GM18858 (cell line): ENCODE results near the gene ADORA1.

Experiments
- ATAC-seq: cut with Tn5 transposase; IDR thresholded peaks from one replicate; pipeline ENCODE4 v1.9.1; 2021; ENCODE audit not compliant: unreplicated experiment

Gene ADORA1

DNA sequence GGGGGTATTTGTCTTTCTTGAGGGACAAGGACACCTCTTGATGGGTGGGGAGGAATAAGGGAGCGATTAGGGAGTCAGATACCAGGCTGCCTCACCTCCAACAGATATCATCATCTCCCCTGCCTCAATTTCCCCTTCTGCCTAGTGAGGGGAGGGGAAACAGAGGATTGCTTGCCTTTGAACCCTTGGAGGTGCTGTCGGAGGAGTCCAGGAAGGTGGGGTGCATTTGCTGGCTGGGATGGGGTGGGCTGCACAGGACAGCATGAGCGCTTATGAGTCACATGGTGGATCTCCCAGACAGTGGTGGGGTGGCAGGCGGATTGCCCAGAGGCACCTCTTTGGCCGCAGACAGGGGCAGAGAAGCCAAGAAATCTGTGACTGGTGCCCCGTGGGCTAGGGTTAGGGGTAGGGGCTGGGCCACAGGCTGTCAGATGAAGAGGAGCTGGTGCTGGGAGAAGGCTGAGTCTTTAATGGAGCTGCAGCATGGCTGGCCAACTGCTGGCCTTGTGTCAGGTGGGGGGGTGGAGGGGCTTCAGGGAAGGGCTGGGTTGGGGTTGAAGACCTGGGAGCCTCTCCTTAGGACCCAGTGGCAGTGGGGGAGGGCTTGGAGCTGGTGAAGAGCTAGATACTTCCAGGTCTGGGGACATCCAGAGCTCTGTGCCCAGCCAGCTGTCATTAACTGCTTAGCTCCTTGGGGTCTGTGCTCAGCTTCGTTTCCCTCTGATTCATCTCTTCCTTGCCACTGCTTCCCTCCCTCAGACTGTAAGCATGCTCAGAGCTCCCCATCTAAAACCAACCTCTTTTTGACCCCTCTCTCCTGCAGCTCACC is 7.0 kb upstream of the ADORA1 start:
- ATAC-seq = no peak

DNA sequence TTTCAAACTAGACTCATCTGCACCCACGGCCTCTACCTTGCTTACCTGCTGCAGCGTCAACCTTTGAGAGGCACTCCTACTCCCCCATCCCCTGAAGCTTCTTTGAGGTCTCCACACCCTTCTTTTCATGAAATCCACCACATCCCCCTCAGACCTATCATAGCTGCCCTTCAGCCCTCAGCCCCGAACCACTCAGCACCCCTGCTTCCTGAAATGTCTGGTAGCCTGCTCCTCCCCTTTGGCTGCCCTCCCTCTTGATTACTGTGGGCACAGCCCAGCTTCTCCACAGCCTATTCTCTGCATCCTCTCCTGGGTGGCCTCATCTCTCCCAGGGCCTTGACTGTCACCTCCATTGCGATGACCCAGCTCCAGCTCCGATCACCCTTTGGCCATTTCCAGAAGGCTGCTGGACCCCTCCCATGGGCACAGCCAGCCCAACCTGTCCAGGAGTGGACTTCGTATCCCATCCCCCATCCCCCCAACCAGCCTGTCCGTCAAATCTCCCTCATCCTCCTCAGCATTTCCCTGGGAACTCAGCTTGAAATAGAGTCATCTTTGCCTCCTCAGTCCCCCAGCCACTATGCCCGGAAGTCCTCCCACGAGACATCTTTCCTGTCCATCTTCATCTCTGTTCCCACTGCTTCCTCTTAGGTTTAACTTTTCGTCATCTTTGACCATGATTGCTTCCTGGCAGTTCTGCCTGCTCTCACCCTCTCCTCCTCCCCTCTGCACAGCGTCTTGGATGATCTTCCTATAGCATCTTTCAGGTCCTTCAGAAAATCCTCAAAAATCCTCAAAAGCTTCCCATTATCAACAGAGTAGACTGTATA is 6.1 kb upstream of the ADORA1 start:
- no peak for ATAC-seq

DNA sequence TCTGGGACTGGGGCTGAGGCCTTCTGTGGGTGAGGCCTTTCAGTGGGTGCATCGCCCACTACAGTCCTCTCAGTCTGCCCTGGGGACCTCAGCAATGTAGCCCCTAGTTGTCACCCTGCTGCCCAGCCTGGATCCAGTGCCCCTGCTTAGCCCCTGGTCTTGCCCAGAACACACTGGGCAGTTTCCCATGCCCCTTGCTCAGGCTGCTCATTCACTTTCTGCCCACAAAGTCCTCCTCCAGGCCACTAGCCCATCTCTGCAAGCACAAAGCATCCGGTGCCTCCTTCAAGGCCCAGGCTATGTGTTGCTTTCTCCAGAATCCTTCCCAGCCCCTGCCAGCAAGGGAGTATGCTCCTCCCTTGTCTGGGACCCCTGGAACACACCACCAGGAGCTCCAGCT is 5.4 kb upstream of the ADORA1 start:
- ATAC-seq = no peak

DNA sequence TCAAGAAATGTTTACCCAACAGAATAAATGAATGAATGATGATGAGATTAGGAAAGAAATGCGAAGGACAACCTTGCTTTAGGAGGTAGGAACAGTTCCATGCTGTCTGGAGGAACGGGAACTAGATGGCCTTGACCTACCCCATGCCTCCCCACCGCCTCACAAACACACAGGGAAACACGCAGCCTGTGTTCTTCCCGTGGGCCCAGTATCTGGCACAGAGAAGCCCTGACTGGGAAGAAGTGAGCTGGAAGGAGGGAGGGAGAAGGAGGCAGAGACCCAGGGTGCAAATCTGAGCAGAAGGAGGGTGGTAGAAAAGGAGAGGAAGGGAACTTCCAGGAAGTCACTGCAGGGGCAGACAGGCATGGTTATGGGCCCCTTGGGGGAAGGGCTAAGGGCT is 3.5 kb upstream of the ADORA1 start:
- no peak for ATAC-seq

DNA sequence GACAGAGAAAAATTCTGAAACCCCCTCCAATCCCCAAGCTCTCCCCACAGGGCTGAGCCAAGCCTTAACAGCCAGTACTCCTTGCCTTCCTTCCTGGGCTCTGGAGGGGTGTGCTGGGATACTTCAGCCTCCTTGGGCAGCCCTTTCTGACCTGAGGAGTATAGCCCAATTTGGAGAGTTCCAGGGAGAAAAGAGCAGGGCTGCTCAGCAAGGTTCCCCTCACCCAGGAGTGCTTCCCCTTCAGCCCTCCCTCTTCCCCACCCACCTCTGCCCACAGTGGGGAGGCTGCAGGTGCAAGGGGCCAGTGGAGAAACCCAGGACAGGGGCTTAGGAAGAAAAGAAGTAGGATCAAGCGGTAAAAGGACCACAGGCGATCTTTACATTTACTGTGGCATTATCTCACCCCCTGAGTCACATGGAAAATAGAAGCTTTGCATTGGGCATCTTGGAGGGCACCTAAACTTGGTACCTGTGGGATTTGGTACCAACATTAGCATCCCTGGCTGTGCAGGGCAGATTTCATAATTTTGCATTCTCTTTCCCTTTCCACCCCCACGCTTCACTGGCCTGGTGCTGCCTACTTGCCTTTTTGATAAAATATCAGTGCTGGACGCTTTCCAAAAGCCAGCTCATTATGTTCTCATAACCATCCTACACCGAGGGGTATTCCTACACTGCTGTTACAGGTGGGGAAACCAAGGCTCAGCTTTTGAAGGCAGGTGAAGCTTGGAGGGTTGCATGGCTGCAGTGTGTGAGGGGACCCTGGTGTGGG is 2.8 kb upstream of the ADORA1 start:
- no peak for ATAC-seq

DNA sequence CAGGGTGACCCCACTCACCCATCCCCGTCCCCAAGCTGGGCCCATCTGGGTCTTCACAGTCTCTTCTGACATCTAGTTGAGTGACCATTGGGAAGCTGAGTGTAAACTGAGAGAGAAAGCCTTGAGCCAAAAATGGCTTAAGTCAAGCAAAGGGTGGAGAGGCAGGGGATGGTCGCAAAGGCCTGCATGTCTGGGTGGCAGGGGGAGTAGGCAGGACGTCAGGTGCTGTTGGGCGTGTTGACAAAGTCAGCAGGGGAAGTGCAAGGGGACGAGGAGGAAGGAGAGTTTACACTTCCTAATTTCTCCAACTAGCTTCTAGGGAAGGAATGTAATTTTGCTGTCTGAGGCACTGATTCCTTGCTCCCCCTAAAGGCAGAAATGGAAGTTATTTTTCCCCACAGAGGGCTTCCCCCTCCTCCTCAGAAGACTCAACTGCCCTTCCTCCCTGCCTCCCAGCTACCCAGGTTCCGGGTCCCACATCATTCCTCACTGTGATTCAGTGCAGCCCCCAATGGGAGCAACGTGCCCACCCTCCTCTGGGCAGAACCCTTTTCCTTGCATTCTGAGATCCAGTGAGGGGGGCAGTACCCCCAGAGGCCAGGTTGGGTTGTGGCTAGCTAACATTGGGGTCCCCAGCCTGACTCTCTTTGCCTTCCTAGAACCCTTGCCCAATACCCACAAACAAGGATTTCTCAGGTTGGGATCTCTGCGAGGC is 1.2 kb upstream of the ADORA1 start:
- ATAC-seq = no peak

DNA sequence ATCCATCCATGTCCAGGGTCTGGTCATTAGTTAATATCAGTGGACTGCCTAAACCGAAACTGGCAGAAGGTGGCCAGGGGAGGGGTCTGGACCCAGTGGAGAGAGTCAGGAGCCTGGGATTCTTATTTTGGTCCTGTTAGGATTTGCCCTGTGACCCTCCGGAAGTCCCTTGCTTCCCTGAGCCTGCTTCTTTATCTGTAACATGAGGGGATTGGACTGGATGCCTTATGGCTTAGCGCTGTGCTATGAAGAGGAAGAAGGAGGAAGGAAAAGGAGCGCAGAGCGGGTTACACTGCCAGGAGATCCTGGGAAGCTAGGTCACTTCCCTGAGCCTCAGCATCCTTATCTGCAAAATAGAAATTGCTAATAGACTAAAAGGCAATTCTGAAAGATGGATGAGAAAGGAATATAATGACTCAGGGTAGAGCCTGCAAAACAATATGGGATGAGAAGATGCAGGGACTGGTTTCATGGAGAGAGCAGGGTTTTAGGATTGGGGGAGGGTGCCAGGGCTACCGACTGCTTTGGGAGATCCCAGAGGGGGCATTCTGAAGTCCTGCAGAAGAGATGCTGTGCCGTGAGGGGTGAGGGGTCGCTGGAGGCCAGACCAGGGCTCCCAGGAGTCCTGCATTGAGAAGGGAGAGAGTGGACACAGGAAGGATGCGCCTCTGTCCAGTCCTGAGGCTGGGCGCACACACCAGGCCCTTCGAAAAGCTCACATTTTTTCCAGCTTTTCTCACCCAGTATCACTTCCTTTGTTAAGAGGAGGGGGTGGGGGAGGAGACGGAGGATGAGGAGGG is 460 bp upstream of the ADORA1 start:
- no peak for ATAC-seq

DNA sequence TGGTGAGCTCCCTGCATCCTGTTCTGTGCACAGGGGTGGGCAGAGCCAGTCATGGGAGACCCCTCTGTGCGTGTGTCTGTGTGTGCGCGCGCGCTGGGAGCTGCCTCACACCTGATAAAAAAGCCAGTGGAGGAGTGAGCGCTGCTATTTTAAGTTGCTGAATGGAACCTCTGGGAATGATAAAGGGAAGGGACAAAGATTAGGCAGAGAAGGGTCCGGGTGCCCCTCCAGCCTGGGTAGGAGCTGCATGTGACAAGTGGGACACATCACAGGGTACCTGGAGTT is 847 bp downstream of the ADORA1 start:
- ATAC-seq = no peak

DNA sequence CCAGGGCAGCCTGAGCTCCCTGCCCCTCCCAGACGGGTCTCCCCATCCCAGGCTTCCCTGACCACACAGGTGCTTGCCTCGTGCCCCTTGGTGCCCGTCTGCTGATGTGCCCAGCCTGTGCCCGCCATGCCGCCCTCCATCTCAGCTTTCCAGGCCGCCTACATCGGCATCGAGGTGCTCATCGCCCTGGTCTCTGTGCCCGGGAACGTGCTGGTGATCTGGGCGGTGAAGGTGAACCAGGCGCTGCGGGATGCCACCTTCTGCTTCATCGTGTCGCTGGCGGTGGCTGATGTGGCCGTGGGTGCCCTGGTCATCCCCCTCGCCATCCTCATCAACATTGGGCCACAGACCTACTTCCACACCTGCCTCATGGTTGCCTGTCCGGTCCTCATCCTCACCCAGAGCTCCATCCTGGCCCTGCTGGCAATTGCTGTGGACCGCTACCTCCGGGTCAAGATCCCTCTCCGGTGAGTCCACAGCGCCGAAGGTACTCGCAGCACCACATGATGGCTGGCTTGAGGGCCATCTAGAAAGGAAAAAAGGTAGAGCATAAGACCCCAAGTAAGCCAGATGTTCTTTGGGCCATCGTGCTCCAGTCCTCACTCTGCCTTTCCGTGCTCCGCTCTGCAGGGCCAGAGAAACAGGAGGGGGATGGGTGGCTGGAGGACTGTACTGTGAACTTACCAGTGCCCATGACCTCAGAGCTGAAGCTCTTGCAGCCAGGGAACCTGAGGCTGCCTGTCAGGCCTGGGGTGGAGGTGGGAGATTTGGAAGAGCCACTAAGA is 1.4 kb downstream of the ADORA1 start:
- no peak for ATAC-seq

DNA sequence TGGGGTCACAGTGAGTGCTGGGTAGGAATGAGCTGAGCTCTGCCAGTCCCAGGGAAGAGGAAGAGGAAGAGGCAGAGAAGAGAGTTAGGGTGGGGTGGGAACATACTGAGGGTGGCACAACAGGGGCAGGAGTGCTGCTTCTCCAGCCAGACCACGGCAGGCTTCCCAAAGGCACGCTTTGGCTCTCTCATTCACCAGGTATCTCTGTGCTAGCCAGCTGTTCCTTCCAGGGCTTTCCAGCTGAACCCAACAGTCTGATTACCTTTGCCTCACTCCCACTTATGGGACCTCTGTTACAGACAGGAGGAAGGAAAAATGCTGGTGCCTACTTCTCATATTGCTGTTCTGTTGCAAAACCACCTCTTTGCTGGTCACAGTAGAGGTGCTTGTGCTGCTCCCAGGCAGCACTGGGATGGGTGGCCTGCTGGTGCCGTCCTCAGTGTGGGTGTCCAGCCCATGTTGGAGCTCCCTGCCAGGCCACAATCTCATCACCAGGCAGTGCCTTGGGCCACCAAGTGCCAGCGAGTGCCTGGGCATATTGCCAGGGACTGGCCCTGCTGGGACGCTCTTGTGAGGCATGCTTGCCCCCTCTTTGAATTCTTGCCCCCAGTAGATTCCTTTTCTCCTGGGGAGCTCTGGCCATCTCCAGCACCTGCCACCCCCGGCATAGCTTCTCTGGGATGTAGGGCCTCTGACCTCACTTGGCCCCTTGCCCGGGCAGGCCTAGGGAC is 2.1 kb downstream of the ADORA1 start:
- no peak for ATAC-seq

DNA sequence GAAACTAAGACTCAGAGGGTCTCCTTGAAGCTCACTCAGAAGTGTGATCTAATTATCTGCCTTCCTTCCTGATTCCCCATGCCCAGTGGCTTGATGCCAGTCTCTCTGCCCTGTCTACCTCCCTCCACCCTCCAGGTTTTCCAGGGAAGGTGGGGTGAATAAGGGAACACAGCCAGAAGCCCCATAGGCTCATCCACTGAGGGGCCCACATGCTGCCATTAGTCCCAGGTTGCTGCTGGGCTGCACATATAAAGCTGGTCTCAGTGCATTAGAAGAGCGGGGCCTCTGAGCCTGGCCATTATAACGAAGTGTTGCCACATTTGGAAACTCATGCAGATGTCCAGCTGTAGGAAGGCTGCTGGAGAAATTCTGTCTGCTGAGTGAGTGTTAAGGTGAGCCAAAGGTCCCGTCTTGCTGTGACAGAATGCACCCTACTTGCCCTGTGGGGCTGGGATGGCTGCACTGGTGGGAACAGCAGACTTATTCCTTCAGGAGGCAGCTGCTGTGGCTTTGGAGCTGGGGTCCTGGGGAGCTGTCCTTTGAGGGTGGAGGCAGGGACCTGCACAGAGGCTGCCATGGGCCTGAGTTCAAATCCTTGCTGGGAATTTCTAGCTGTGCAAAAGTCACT is 2.9 kb downstream of the ADORA1 start:
- no peak for ATAC-seq

DNA sequence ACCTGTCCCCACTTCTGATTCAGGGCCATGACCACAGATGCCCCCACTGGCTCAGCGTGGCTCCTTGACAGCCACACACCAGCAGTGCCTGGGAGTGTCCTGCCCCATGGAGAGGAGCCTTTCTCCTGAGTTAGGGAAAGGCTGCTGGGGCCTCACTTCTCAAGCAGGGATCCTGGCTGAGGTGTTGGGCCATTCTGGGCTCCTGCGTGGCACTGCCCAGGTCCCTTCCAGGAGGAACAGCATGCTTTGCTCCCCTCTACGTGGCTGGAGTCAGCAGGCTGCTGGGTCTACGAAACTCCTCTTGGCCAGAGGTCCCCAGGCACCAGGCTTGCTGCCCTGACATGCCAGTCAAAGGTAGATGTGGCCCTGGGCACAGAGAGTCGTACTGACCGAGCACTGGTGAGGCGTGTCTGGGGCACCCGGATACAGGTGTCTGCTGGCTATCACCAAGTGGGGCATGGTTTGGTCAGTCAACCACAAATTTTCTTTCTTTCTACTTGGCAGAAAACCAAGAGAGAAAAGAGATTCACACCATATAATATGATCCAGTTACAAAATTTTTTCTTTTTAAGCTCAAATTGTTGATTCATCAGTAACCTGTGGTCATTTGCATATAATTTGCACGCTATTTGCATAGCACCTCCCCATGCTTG is 4.1 kb downstream of the ADORA1 start:
- ATAC-seq = no peak

DNA sequence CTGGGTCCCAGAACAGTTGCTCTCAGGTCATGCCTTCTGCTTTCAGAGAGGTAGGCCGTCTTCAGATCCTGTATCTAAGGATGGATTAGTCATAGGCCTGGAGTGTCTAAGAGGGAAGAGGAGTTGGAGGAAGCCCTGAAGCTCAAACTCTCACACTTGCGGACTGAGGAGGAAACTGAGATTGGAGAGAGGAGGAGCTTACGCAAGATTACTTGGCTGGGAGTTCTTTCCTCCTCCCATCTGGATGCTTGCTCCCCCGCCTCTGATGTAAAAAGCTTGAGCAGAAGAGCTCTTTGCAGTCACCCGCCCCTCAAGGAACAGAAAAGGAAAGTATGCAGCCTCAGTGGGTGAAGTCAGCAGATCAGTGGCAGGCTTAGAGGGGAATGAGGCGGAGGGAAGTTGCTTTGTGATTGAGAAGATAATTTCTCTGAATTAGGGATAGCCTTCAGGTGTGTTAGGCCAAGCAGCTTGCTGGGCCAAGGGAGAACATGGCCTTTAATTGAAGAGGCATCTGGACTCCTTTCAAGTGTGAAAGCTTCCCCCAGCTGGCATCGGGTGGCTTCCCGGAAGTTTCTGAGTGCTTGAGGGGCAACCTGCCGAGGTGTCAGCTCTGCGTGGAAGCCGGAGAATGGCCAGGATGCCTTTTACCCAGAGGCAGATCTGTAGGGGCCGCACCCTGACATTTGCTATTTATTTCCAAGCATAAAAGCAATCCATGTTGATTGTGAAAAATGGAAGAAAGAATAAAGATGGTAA is 6.6 kb downstream of the ADORA1 start:
- ATAC-seq = no peak

DNA sequence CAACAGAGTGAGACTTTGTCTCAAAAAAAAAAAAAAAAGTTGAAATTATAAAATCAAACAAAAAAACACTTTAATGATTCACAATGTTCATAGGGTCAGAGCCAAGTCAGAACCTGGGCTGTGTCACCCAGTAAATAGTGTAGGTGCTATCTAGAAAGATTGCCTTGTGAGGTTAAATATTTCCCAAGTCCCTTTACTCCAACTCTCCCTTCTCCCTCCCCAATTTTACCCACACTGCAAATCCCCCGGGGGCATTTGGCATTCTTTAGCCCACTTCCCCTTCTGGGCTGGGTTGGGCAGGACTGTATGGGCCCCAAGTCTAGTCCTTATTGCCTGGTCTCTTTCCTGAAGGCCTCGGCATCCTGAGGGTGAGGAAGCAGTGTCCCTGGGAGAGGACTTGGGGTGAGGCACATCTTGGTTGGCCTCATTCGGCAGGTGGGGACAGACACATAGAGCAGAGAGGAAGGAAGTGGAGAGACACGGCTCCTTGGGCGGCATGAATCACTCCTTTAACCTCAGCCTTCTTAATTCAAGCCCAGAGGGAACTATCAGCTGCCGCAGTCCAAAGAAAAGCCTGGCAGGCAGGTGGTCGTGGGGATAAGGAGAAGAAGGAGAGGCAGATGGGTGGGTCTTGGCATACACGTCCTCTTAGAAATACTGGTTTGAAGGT is 8.2 kb downstream of the ADORA1 start:
- no peak for ATAC-seq

DNA sequence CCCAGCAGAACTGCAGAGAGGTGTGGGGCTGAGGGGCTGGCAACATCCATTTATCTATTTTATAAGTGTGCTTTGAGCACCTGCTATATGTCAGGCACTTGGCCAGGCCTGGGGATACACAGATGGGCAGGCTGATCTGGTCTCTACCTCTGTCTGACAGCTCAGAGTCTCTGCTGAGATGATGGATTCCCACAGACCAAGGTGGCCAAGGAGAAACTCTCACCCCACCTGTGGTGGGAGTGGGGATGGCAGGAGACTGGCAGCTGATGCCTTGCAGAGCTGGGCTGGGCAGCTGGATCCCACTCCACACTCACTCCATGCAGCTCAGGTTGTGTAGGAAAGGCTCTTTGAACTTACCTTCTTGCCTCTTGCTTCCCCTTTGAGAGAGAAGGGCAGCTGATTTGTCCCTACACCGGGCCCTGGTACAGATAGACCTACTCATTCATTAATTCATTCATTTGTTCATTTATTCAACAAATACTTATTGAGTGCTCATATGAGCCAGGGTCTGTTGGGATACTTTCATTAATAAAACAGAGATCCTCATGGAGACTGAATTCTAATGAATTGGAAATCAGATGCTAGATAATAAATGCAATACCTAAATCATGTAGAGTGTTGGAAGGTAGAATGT is 9.0 kb downstream of the ADORA1 start:
- no peak for ATAC-seq

DNA sequence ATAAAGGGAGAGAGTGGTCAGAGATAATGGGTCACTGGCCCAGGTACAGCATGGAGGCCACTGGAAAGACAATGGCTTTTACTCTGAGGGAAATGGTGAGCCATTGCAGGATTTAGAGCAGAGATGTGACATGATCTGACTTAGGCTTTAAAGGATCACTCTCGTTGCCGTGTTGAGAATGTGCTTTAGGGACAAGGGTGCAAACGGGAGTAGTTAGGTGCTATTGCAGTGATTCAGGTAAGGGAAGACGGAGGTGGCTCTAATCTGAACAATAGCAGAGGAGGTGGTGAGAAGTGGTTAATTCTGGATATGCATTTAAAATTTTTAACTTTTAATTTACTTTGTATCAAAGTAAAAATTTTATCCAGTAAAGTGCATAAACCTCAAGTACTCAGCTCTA is 9.8 kb downstream of the ADORA1 start:
- no peak for ATAC-seq
